Activated CD8-positive, alpha-beta T cell treated with anti-CD3 and anti-CD28 coated beads for 36 hours (primary cell): Measurements from ENCODE around the gene PLEKHA1. TPM values are rescaled to one million over a fixed set of nuclear protein-coding genes. Genes with fewer than 3 reads are reported as not detected.

ENCODE experiments used
- ATAC-seq: fragments of 200-7000 bp; cut with Tn5 transposase; one replicate; pipeline ENCODE4 v1.10.0; 2021; ENCODE audit warnings: mild to moderate bottlenecking, moderate library complexity
- CTCF ChIA-PET: fragments of 350-600 bp; sonication (Branson Sonifier 250); formaldehyde crosslinking; loops from one replicate; lab custom pipeline; 2021; ENCODE audit warnings: antibody characterized with exemption; lab: Charles Lee
- POLR2A ChIA-PET: fragments of 350-600 bp; sonication (Branson Sonifier 250); formaldehyde crosslinking; loops from one replicate; lab custom pipeline; 2021; ENCODE audit warnings: antibody characterized with exemption; lab: Charles Lee
- DNase-seq: peaks from one replicate; pipeline ENCODE4 v3.0.0-alpha.2; 2020
- H3K27ac Mint-ChIP-seq: one replicate; pipeline ENCODE4 v1.8.0; 2021; ENCODE audit warnings: mild to moderate bottlenecking, mixed read lengths
- H3K27me3 Mint-ChIP-seq: one replicate; pipeline ENCODE4 v1.8.0; 2021; ENCODE audit warnings: mixed read lengths
- H3K36me3 Mint-ChIP-seq: one replicate; pipeline ENCODE4 v1.8.0; 2021; ENCODE audit warnings: low read depth, mixed read lengths
- H3K4me1 Mint-ChIP-seq: one replicate; pipeline ENCODE4 v1.8.0; 2021; ENCODE audit warnings: low read depth, mixed read lengths
- H3K4me3 Mint-ChIP-seq: one replicate; pipeline ENCODE4 v1.8.0; 2021; ENCODE audit warnings: mild to moderate bottlenecking, moderate library complexity, mixed read lengths
- H3K9me3 Mint-ChIP-seq: one replicate; pipeline ENCODE4 v1.8.0; 2021; ENCODE audit warnings: mixed read lengths
- CTCF ChIP-seq: fragments of 200-600 bp; IDR thresholded peaks from one replicate; pipeline ENCODE4 v1.8.0; 2022; ENCODE audit warnings: antibody characterized with exemption, mild to moderate bottlenecking
- intact Hi-C: fragments of 100-400 bp; cut with micrococcal nuclease; formaldehyde crosslinking; loops from one replicate; pipeline ENCODE4 v1.10.0; 2022
- total RNA-seq, 2 experiments: library from RNA; stranded (reverse); gene quantifications; one replicate each; pipeline ENCODE4 v1.2.3, GENCODE V29; 2021

Gene PLEKHA1
- total RNA-seq, 2 experiments from 2014 or later = 17.0 to 17.4 TPM

DNA sequence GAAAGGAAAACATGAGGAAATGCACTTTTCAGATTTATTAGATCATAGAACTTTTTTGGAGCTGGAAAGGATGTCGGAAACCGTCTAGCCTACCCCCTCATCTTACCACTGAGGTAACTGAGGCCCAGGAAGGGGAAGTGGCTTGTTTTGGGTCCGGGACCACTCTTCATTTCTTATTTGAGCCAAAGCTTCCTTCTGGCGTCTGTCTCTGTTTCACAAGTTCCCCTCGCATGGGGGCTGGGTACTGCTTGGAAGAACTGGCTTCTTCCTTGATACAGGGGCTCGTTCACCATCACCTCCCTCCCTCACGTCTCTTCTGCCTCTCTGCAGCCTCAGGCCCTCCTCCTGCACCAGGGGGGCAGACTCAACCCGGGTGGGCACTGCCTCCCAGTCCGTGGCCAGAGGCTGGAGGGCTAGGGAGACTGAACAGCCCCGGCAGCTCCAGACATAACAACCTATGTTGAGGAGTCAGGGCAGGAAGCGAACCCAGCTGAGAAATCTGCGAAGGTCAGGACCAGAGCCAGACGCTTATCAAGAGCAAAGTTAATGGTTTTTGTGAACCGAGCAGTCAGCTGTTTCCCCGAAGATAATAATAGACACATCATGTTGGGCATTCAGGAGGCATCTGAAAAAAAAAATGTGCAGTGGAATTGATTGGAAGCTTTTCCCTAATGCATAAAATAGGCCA is 99.8 kb downstream of the PLEKHA1 start:
- Mint-ChIP-seq H3K36me3 (no peaks in the 10 kb centered on the region), H3K4me3 (no peak overlapping the region), H3K4me1 (peaks cover 13% of the 10 kb centered on the region), H3K27ac (no peak overlapping the region), H3K27me3 (peaks cover 20% of the 10 kb centered on the region), H3K9me3 (no peaks in the 10 kb centered on the region)
- ATAC-seq (no peak), DNase-seq (no peak)
- intact Hi-C loops = no loop called here
- TF ChIP-seq CTCF = no peak
- ChIA-PET POLR2A (no interaction called here), CTCF (interaction anchor here (0.7 to 1.7 kb wide), 2 partner anchors 39 to 92 kb away, joined by 3 to 5 read pairs; no protein-coding TSS in a partner anchor)

DNA sequence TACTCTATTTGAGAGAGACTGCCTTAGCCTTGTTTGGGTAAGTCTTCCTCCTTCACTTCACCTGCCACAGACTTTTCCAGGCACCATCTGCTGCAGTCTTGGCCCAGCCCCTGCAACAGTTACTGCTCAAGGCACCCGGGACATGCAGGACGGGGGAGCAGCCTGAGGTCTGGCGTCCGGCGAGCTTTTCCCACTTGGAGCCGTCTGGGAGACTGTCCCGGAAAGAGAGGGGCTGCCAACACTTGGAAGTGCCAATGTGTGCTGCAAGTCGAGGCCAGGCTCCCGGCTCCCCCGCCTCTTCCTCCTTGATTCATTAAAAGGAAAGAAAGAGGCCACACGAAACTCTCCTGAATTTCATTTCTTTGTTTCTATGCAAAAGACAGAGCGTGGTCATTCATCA is 100.6 kb downstream of the PLEKHA1 start:
- H3K4me1 Mint-ChIP-seq = peaks cover 13% of the 10 kb centered on the region
- peaks cover 17% of the 10 kb centered on the region for H3K27me3 Mint-ChIP-seq
- no peaks in the 10 kb centered on the region for H3K9me3 Mint-ChIP-seq
- ChIA-PET POLR2A (no interaction called here), CTCF (interaction anchor here (1.7 kb wide), 1 partner anchor 40 kb away, joined by 5 read pairs; no protein-coding TSS in a partner anchor)
- TF ChIP-seq CTCF = no peak
- intact Hi-C loops = no loop called here
- no peak overlapping the region for H3K4me3 Mint-ChIP-seq
- no peaks in the 10 kb centered on the region for H3K36me3 Mint-ChIP-seq
- no peak for ATAC-seq
- H3K27ac Mint-ChIP-seq = no peak overlapping the region
- DNase-seq = no peak

DNA sequence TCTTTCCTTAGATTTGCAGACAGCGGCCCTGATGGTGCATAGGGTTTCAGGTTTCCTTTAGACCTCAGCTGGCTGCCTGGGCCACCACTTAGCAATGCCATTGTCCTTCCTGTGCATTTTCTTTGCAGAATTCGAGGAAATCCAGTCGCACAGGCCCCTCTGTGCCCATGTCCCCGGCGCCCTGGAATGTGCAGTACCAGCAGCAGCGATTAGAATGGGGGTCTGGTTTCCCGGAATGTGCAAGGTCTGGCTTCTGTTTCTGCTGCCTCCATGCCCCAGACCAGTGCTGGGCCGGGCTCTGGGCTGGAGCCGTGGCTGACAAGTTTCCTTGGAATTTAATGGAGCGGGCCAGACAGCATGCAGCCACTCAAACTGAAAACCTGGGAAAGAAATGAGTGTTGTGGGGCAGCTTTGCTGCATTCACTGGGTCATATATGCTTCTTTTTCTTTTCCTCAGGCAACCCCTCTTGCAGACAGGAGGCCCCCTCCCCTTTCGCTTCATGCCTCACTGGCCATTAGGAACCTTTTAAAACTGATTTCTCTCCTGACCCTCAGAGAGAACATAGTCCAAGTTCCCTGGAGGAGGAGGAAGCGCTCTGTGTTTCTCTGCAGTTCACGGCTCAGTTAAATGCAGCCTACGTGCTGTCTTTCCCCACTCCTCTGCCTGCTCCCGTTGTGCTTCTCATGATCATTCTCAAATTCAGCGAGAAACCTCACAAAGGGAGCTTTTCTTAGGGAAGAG is 101.3 kb downstream of the PLEKHA1 start:
- H3K27me3 Mint-ChIP-seq = peaks cover 17% of the 10 kb centered on the region
- POLR2A ChIA-PET = no interaction called here
- no peaks in the 10 kb centered on the region for H3K9me3 Mint-ChIP-seq

GRCh38 chr10:122476333-122476695 is 101.8 kb downstream of the PLEKHA1 start:
- ATAC-seq (no peak), DNase-seq (no peak)
- H3K4me1 Mint-ChIP-seq = peaks cover 13% of the 10 kb centered on the region
- no peak overlapping the region for H3K4me3 Mint-ChIP-seq
- POLR2A ChIA-PET = no interaction called here
- intact Hi-C loops = no loop called here
- H3K27ac Mint-ChIP-seq = no peak overlapping the region
- no peak for TF ChIP-seq CTCF
- no peaks in the 10 kb centered on the region for H3K36me3 Mint-ChIP-seq
- H3K27me3 Mint-ChIP-seq = peaks cover 16% of the 10 kb centered on the region
- no peaks in the 10 kb centered on the region for H3K9me3 Mint-ChIP-seq
- CTCF ChIA-PET = no interaction called here

More for the DNA sequence above, 101.3 kb downstream of the PLEKHA1 start:
- intact Hi-C loops = no loop called here
- H3K4me1 Mint-ChIP-seq = peaks cover 13% of the 10 kb centered on the region
- CTCF ChIA-PET = no interaction called here
- DNase-seq = no peak
- no peak overlapping the region for H3K27ac Mint-ChIP-seq
- TF ChIP-seq CTCF = no peak
- no peak overlapping the region for H3K4me3 Mint-ChIP-seq
- no peak for ATAC-seq
- no peaks in the 10 kb centered on the region for H3K36me3 Mint-ChIP-seq

DNA sequence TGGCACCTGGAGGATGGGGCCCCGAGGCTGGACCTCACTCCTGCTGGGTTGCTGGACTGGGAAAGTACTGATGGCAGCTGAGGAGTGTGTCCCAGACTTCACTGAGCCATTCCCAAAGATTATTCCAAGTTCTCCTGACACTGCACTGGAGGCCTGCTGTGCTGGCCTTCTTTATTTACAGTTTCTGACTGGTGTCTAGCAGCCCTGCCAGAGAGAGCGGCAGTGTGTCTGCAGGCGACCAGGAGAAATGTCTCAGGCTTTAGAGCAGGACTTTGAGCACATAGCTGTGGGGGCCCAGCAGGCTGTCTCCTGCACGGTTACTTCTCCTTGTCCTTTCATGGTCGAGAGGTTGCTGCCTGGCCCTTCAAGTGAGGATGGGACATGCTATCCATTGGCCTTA is 102.9 kb downstream of the PLEKHA1 start:
- H3K9me3 Mint-ChIP-seq = peaks cover 3% of the 10 kb centered on the region
- CTCF ChIA-PET = no interaction called here

More for the DNA sequence above, 102.9 kb downstream of the PLEKHA1 start:
- peaks cover 13% of the 10 kb centered on the region for H3K4me1 Mint-ChIP-seq
- ATAC-seq = no peak
- peaks cover 14% of the 10 kb centered on the region for H3K27me3 Mint-ChIP-seq
- DNase-seq = no peak
- no peaks in the 10 kb centered on the region for H3K36me3 Mint-ChIP-seq
- POLR2A ChIA-PET = no interaction called here
- no peak overlapping the region for H3K27ac Mint-ChIP-seq
- intact Hi-C loops = no loop called here
- TF ChIP-seq CTCF = no peak
- H3K4me3 Mint-ChIP-seq = no peak overlapping the region
